Fibroblast of skin of right biceps (primary cell): ENCODE results near the gene RPS25.
"Not testable (repeated sequence)": the region's sequence is repeated elsewhere in the genome, so short reads cannot be mapped to it uniquely, and the experiment has no call there.

Experiments
- DNase-seq: peaks from one replicate; pipeline ENCODE4 v3.0.0-alpha.2; 2013

RPS25 gene

GRCh38 chr11:119014209-119014924, 3.8 kb downstream of the RPS25 start:
- DNase-seq: no peak

GRCh38 chr11:119012629-119013170, 5.4 kb downstream of the RPS25 start:
- no peak for DNase-seq

GRCh38 chr11:119011476-119012053, 6.6 kb downstream of the RPS25 start:
- no peak for DNase-seq

GRCh38 chr11:119006656-119007055, 11.5 kb downstream of the RPS25 start:
- DNase-seq: no peak

- peak; percentile 73 for DNase-seq
Observed at GRCh38 chr11:119000906-119001305, 17.2 kb downstream of the RPS25 start.

GRCh38 chr11:118998822-118999221, 19.3 kb downstream of the RPS25 start:
- peak; percentile 70 for DNase-seq

GRCh38 chr11:118998388-118998717, 19.8 kb downstream of the RPS25 start:
- no peak for DNase-seq

- DNase-seq: peak; percentile 85
Observed at GRCh38 chr11:118997627-118998387, 20.3 kb downstream of the RPS25 start, which contains the start of gene CENATAC. Gene CENATAC, plus strand, starts transcription at chr11:118998138. Its CDS starts 60 bp downstream, at chr11:118998198.

- DNase-seq: peak; percentile 53
Observed at GRCh38 chr11:118996926-118997626, 21.1 kb downstream of the RPS25 start.

GRCh38 chr11:118991486-118992038, 26.6 kb downstream of the RPS25 start:
- not testable (repeated sequence) for DNase-seq

GRCh38 chr11:118988280-118988679, 29.9 kb downstream of the RPS25 start:
- no peak for DNase-seq

- DNase-seq: no peak
Observed at GRCh38 chr11:118984825-118985224, 33.3 kb downstream of the RPS25 start.

- not testable (repeated sequence) for DNase-seq
Observed at GRCh38 chr11:118984337-118984736, 33.8 kb downstream of the RPS25 start.

- no peak for DNase-seq
Observed at GRCh38 chr11:118980191-118980881, 37.8 kb downstream of the RPS25 start.

- no peak for DNase-seq
Observed at GRCh38 chr11:118979434-118979833, 38.7 kb downstream of the RPS25 start.

GRCh38 chr11:118975771-118976709, 42.1 kb downstream of the RPS25 start:
- no peak for DNase-seq

- DNase-seq: no peak
Observed at GRCh38 chr11:118973985-118974384, 44.2 kb downstream of the RPS25 start.

- no peak for DNase-seq
Observed at GRCh38 chr11:118971646-118972045, 46.5 kb downstream of the RPS25 start, which contains the start of gene FOXR1. Gene FOXR1, plus strand, starts transcription at chr11:118971761. Its CDS starts 171 bp downstream, at chr11:118971932.

- DNase-seq: not testable (repeated sequence)
Observed at GRCh38 chr11:118969508-118969907, 48.6 kb downstream of the RPS25 start.
